COR-L47 (cell line): ENCODE results near the gene NPPC.

ENCODE experiments used
- DNase-seq: peaks from one replicate; lab custom pipeline; 2025; lab: John Stamatoyannopoulos, UW

Gene NPPC

GRCh38 chr2:231935207-231935524, 9.0 kb upstream of the NPPC start:
- no peak for DNase-seq

- DNase-seq = no peak
Observed at GRCh38 chr2:231934441-231935206, 8.4 kb upstream of the NPPC start.

GRCh38 chr2:231933916-231934401, 7.8 kb upstream of the NPPC start:
- no peak for DNase-seq

- DNase-seq = no peak
Observed at GRCh38 chr2:231932985-231933915, 7.1 kb upstream of the NPPC start.

GRCh38 chr2:231932711-231932970, 6.4 kb upstream of the NPPC start:
- DNase-seq = no peak

GRCh38 chr2:231931481-231931915, 5.3 kb upstream of the NPPC start:
- no peak for DNase-seq

- DNase-seq = no peak
Observed at GRCh38 chr2:231930593-231931281, 4.5 kb upstream of the NPPC start.

GRCh38 chr2:231929961-231930592, 3.9 kb upstream of the NPPC start:
- DNase-seq = no peak

- DNase-seq = no peak
Observed at GRCh38 chr2:231928901-231929725, 2.9 kb upstream of the NPPC start.

- no peak for DNase-seq
Observed at GRCh38 chr2:231928481-231928880, 2.3 kb upstream of the NPPC start.

- DNase-seq = no peak
Observed at GRCh38 chr2:231927566-231927890, 1.3 kb upstream of the NPPC start.

GRCh38 chr2:231926761-231927565, 767 bp upstream of the NPPC start:
- no peak for DNase-seq

- no peak for DNase-seq
Observed at GRCh38 chr2:231925303-231926179, 655 bp downstream of the NPPC start.

- no peak for DNase-seq
Observed at GRCh38 chr2:231924889-231925275, 1.3 kb downstream of the NPPC start.

- DNase-seq = no peak
Observed at GRCh38 chr2:231923951-231924888, 2.0 kb downstream of the NPPC start.

GRCh38 chr2:231923010-231923344, 3.2 kb downstream of the NPPC start:
- DNase-seq = no peak

- DNase-seq = no peak
Observed at GRCh38 chr2:231922311-231923009, 3.7 kb downstream of the NPPC start.

GRCh38 chr2:231920795-231921194, 5.4 kb downstream of the NPPC start:
- DNase-seq = no peak
